HG02885 (cell line): ENCODE measurements around the gene AARSD1.
"Not testable (repeated sequence)": the region's sequence is repeated elsewhere in the genome, so short reads cannot be mapped to it uniquely, and the experiment has no call there.

Experiments
- ATAC-seq: cut with Tn5 transposase; IDR thresholded peaks from one replicate; pipeline ENCODE4 v1.9.1; 2021; ENCODE audit warnings: mild to moderate bottlenecking; ENCODE audit not compliant: unreplicated experiment, poor library complexity

The AARSD1 gene

GRCh38 chr17:42920922-42921321, 43.3 kb downstream of the AARSD1 start:
- ATAC-seq, result no peak

DNA sequence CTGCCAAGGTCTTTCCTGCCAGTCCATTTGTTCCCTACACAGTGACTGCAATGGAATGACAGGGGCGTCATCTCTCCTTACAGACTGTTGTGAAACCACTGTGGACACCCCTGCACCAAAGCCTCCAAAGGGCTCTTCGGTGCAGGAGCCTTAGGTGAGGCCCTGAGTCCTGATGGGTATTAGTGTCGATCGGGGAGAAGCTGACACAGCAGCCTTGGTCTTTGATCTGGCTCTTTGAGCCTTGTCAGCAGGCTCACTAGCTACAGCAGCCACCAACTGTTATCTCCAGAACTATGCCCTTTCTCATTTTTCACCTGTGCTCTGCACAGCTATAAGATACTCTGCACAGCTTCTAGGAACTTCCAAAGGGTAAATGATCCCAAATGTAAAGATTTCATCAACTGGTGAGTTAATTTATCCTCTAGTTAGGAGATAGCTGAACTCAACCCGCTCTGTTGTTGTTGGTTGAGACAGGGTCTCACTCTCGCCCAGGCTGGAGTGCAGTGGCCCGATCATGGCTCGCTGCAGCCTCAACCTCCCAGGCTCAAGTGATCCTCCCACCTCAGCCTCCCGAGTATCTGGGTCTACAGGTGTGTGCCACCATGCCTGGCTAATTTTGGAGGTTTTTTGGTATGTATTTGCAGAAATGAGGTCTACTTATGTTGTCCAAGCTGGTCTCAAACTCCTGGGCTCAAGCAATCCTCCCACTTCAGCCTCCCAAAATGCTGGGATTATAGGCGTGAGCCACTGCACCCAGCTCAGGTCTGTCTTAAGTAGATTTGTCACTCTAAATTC, 44.0 kb downstream of the AARSD1 start:
- ATAC-seq, result no peak

DNA sequence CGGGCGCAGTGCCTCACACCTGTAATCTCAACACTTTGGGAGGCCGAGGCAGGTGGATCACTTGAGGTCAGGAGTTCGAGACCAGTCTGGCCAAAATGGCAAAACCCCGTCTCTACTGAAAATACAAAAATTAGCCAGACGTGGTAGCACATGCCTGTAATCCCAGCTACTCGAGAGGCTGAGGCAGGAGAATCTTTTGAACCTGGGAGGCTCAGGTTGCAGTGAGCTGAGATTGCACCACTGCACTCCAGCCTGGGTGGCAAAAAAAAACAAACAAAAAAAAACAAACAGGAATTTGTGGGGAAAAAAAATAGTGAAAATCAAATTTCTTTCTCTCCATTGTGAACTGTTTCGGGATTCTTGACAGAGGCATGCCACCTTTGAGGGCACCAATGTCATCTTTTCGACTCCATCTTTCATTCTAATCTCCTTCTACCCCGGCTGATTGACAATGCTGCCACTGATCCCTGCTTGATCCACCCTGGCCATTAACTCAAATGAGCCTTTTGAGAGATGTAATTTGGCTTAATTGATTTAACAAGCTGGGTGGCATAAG, 44.7 kb downstream of the AARSD1 start:
- ATAC-seq, result not testable (repeated sequence)

- ATAC-seq, result no peak
Observed at GRCh38 chr17:42918902-42919521, 45.2 kb downstream of the AARSD1 start.

DNA sequence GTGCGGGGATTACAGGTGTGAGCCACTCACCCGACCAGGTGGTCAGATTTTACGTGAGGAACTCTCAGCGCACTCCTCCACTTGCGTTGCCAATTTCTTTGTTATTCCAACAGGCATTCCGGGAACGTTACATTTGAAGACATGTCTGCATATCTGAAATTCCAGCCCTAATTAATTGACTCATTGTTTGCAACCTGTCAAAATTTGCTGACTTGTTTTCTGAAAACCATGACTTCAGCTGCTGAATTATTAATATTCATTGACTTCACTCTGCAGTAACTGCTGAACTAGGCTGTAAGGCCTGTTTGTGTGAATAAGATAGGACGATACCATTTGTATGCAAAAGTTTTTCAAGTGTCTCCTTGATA, 47.0 kb downstream of the AARSD1 start:
- no peak for ATAC-seq

DNA sequence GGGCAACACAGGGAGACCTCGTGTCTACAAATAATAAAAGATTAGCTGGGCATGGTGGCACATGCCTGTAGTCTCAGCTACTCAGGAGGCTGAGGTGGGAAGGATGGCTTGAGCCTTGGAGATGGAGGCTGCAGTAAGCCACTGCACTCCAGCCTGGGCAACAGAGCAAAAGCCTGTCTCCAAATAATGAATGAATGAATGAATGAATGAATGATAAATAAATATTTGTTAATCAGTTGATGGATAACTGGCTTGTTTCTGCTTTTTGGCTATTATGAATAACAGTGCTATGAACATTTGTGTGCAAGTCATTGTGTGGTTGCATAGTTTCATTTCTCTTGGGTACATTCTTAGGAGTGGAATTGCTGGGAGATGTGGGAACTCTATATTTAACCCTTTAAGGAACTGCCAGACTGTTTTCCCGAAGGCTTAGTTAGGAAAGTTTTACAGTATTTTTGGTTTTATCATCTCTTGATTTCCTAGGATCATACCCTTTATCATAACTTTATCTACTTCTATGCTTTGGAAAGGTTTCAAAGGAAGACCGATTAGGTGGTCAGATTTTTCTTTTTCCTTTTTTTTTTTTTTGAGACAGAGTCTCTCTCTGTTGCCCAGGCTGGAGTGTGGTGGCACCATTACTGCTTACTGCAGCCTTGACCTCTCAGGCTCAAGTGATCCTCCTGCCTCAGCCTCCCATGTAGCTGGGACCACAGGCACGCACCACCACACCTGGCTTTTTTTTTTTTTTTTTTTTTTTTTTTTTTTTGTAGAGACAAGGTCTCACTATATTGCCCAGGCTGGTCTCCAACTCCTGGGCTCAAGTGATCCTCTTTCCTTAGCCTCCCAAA, 47.6 kb downstream of the AARSD1 start:
- ATAC-seq, result not testable (repeated sequence)

- ATAC-seq, result not testable (repeated sequence)
Observed at GRCh38 chr17:42915288-42915687, 49.0 kb downstream of the AARSD1 start.

DNA sequence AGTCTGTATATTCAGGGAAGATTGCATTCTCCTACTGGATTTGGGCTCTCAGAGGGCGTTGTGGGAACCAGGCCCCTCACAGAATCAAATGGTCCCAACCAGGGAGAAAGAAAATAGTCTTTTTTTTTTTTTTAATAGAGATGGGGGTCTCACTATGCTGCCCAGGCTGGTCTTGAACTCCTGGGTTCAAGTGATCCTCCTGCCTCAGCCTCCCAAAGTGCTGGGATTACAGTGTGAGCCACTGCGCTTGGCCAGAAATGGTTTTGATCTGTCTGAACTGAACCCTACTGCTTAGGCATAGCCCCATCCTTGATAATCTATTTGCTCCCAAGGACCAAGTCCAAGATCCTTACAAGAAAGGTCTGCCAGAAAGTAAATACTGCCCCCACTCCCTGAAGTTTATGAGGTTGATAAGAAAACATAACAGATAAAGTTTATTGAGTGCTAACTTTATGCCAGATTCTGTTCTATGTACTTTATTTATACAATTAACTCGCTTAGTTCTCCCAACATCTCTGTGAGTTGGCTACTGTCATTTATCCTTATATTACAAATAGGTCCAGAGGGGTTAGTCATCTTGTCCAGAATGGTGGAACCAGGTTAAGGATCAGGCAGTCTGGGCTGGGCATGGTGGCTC, 50.2 kb downstream of the AARSD1 start:
- ATAC-seq, result no peak

GRCh38 chr17:42913522-42913921, 50.7 kb downstream of the AARSD1 start:
- no peak for ATAC-seq

GRCh38 chr17:42908872-42909700, 55.2 kb downstream of the AARSD1 start:
- ATAC-seq, result no peak

- ATAC-seq, result no peak
Observed at GRCh38 chr17:42906772-42907446, 57.3 kb downstream of the AARSD1 start.

- no peak for ATAC-seq
Observed at GRCh38 chr17:42904110-42904469, 60.2 kb downstream of the AARSD1 start.

DNA sequence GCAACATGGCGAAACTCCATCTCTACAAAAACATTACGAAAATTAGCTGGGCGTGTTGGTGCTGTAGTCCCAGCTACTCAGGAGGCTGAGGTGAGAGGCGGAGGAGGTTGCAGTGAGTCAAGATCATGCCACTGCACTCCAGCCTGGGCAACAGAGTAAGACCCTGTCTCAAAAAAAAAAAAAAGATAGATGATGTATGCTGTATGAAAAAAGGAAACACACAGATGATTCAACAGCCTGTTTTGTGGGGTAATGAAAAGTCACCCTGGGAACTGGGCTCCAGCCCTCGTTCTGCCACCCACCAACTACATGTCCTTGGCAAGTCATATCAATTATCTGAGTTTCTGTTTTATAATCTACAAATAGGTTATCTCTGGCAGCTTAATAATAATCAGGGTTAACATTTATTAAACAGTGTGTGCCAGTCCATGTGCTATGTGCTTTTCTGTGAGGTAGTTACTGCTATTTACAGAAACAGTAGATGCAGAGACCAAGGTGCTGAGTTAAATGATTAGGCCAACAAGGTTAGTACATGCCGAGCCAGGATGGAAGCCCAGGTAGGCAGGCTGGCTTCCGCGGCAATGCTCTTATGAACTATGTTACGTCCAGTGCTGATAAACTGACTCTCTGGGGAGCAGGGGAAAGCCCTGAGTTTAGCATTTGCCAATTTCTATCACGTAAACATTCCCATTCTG, 62.6 kb downstream of the AARSD1 start:
- ATAC-seq, result no peak
